GM12872 (cell line): ENCODE measurements around the gene EYS.

Experiments used
- CTCF ChIP-seq: IDR thresholded peaks from 3 replicates; pipeline ENCODE4 v1.5.1; 2011; ENCODE audit warnings: low read depth, mild to moderate bottlenecking, low read length, moderate library complexity; ENCODE audit not compliant: insufficient read depth

EYS gene

GRCh38 chr6:64547594-64548268, 1159.3 kb downstream of the EYS start:
- no peak for TF ChIP-seq CTCF

GRCh38 chr6:64539917-64540316, 1167.1 kb downstream of the EYS start:
- TF ChIP-seq CTCF: no peak

DNA sequence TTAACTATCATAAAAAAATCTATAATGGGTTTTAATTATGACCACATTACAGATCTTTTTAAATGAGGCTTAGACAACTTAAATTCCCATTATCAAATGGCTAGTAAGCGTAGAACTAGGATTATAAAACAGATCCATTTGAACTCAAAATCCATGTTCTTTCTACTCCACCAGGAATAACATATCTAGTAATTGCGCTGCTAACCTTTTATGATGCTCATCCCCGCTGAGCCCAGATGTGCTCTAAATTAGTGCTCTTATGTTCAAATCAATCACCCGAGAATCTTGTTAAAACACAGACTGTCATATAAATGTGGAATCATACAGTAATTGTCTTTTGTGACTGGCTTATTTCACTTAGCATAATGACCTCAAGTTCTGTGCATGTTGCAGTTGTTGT, 1168.3 kb downstream of the EYS start:
- TF ChIP-seq CTCF: no peak

DNA sequence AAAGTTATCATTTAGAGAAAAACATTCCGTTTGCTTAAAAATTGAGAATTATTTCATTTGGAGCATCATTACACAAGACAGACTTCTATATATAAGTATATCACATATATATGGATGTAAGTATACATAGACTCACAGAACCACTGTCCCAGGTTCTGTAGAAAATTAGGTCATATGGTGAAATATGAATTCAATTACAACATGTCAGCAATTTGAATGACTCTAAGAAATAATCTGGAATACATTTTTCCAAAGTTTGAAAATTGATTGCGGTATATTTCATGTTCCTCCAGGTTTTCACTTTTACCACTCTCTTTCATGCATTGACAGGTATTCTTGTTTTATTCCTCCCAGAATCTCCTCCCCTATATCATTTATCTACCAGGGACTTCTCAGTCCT, 1179.1 kb downstream of the EYS start:
- no peak for TF ChIP-seq CTCF

GRCh38 chr6:64522859-64523258, 1184.2 kb downstream of the EYS start:
- no peak for TF ChIP-seq CTCF

DNA sequence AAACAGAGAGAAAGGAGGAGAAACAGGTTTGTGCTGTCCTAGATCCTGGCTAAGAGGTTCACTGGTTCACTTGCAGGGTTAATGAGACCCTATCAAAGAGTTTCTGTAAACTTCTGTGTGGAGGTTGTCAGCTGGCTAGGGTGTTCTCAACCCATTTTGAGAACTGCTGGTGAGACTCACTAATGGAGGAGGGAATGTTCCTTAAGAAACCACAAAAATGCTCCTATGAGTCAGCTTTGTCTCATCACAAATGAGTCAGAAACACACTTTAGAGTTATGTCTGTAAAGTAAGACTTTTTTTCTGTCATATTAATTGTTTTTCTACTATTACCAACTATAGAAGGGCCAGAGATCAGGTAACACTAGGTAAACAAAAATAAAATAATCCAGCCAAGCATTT, 1187.0 kb downstream of the EYS start:
- no peak for TF ChIP-seq CTCF

DNA sequence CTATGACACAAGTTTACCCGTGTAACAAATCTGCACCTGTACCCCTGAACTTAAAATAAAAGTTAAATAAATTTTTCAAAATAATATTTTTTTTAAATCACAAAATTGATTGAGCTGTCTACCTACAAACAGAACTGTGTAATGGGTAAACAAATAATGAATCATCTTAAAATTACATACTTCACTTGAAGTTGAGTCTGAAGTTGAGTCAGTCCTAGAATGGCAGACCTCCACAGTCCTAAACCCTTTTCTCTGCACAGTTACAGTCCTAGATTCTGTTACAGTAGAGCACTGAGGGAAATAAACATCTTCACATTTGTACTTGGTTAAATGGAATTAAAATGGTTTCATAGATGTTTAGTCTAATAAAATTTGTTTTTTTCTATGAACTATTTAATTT, 1190.6 kb downstream of the EYS start:
- no peak for TF ChIP-seq CTCF

- TF ChIP-seq CTCF: no peak
Measured at GRCh38 chr6:64507661-64508060, 1199.4 kb downstream of the EYS start.
